ENCODE data around the gene IPO4. TPM values are rescaled to one million over a fixed set of nuclear protein-coding genes. Genes with fewer than 3 reads are reported as not detected.

The IPO4 gene
- total and polyA plus RNA-seq, 2 experiments from 2014 or later, result 34.2 to 105 TPM

DNA sequence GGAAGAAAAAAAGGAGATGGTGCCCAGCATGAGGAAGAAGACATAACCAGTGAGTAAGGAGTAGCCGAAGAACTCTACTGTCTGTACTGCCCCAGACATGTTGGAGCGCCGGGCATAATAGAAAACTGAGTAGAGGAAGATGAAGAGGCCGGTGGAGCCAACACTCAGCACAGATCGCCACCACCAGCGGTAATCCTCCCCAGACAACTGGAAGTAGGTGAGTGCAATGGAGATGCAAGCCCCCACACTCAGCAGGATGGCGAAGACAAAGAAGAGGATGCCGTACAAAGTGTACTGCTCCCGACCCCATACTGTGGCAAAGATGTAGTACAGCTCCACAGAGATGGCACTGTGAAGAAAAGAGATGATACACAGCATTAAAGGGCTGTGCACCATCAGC lies 844 bp upstream of the IPO4 start (continued):
- TF ChIP-seq, protein P1, sequence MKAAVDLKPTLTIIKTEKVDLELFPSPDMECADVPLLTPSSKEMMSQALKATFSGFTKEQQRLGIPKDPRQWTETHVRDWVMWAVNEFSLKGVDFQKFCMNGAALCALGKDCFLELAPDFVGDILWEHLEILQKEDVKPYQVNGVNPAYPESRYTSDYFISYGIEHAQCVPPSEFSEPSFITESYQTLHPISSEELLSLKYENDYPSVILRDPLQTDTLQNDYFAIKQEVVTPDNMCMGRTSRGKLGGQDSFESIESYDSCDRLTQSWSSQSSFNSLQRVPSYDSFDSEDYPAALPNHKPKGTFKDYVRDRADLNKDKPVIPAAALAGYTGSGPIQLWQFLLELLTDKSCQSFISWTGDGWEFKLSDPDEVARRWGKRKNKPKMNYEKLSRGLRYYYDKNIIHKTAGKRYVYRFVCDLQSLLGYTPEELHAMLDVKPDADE (IDR thresholded peaks at IDR 0.05), result no peak
- TF ChIP-seq ZNF331 (CRISPR knock-in tag; IDR thresholded peaks at IDR 0.05; ENCODE audit: low read depth) (no peak), EZH2 (IDR thresholded peaks at IDR 0.05; ENCODE audit: low read depth, unreplicated experiment) (no peak), POLR2AphosphoS5 (IDR thresholded peaks at IDR 0.05; ENCODE audit: low read depth) (no peak)
- TF ChIP-seq, protein P2, sequence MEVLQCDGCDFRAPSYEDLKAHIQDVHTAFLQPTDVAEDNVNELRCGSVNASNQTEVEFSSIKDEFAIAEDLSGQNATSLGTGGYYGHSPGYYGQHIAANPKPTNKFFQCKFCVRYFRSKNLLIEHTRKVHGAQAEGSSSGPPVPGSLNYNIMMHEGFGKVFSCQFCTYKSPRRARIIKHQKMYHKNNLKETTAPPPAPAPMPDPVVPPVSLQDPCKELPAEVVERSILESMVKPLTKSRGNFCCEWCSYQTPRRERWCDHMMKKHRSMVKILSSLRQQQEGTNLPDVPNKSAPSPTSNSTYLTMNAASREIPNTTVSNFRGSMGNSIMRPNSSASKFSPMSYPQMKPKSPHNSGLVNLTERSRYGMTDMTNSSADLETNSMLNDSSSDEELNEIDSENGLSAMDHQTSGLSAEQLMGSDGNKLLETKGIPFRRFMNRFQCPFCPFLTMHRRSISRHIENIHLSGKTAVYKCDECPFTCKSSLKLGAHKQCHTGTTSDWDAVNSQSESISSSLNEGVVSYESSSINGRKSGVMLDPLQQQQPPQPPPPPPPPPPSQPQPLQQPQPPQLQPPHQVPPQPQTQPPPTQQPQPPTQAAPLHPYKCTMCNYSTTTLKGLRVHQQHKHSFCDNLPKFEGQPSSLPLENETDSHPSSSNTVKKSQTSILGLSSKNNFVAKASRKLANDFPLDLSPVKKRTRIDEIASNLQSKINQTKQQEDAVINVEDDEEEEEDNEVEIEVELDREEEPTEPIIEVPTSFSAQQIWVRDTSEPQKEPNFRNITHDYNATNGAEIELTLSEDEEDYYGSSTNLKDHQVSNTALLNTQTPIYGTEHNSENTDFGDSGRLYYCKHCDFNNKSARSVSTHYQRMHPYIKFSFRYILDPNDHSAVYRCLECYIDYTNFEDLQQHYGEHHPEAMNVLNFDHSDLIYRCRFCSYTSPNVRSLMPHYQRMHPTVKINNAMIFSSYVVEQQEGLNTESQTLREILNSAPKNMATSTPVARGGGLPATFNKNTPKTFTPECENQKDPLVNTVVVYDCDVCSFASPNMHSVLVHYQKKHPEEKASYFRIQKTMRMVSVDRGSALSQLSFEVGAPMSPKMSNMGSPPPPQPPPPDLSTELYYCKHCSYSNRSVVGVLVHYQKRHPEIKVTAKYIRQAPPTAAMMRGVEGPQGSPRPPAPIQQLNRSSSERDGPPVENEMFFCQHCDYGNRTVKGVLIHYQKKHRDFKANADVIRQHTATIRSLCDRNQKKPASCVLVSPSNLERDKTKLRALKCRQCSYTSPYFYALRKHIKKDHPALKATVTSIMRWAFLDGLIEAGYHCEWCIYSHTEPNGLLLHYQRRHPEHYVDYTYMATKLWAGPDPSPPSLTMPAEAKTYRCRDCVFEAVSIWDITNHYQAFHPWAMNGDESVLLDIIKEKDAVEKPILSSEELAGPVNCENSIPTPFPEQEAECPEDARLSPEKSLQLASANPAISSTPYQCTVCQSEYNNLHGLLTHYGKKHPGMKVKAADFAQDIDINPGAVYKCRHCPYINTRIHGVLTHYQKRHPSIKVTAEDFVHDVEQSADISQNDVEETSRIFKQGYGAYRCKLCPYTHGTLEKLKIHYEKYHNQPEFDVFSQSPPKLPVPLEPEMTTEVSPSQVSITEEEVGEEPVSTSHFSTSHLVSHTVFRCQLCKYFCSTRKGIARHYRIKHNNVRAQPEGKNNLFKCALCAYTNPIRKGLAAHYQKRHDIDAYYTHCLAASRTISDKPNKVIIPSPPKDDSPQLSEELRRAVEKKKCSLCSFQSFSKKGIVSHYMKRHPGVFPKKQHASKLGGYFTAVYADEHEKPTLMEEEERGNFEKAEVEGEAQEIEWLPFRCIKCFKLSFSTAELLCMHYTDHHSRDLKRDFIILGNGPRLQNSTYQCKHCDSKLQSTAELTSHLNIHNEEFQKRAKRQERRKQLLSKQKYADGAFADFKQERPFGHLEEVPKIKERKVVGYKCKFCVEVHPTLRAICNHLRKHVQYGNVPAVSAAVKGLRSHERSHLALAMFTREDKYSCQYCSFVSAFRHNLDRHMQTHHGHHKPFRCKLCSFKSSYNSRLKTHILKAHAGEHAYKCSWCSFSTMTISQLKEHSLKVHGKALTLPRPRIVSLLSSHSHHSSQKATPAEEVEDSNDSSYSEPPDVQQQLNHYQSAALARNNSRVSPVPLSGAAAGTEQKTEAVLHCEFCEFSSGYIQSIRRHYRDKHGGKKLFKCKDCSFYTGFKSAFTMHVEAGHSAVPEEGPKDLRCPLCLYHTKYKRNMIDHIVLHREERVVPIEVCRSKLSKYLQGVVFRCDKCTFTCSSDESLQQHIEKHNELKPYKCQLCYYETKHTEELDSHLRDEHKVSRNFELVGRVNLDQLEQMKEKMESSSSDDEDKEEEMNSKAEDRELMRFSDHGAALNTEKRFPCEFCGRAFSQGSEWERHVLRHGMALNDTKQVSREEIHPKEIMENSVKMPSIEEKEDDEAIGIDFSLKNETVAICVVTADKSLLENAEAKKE (CRISPR knock-in tag; IDR thresholded peaks at IDR 0.05), result no peak

DNA sequence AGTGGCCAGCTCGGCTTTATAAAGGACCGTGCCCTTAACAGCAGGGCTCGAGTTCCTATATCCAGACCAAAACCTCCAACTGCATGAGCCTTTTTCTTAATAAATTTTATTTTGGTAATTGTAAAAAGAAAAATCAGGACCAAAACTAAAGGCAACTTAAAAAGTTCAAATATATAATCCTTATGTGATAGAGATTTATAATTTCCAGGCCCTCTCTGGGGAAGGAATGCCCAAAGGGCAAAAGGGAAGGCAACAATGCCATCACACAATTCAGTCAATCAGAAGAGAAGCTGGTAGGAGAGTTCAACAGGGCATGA lies 401 bp upstream of the IPO4 start:
- Histone ChIP-seq H3K9me2 (ENCODE audit: insufficient read depth) (no peaks in the 10 kb centered on the region), H3K4me1 (ENCODE audit: insufficient read depth) (peaks cover 10% of the 10 kb centered on the region), H2AFZ (no peak overlapping the region), H3K27me3 (ENCODE audit: insufficient read depth) (no peaks in the 10 kb centered on the region), H4K20me1 (replicated peaks; ENCODE audit: insufficient read depth) (peaks cover 6% of the 10 kb centered on the region), H3K4me3 (peak overlapping the region; percentile 94), H3K4me2 (peak overlapping the region; percentile 74), H3K36me3 (ENCODE audit: insufficient read depth) (no peaks in the 10 kb centered on the region; the same call in 1 of the 2 replicates), H3K79me2 (replicated peaks; ENCODE audit: insufficient read depth) (peaks cover 13% of the 10 kb centered on the region; the same call in 1 of the 2 replicates), H3K27ac (ENCODE audit: low read depth) (0 out of 2 replicates have a peak overlapping the region, but pooled peaks have one; percentile 55), H3F3A (replicated peaks; ENCODE audit: low read depth) (peaks cover 1% of the 10 kb centered on the region)
- H3K4me3 Mint-ChIP-seq, result peak overlapping the region; percentile 96
- peaks cover 16% of the 10 kb centered on the region for H3K27me3 Mint-ChIP-seq (ENCODE audit: insufficient read depth, low read depth, poor library complexity)
- no peak for ATAC-seq
- DNase-seq (ENCODE audit: low spot score), result no peak
- peaks cover 18% of the 10 kb centered on the region for H3K4me1 Mint-ChIP-seq
- no peaks in the 10 kb centered on the region; the same call in 2 of the 3 replicates for H3K9me3 Mint-ChIP-seq
- peaks cover 67% of the 10 kb centered on the region for H3K36me3 Mint-ChIP-seq (ENCODE audit: low read depth)
- H3K27ac Mint-ChIP-seq, result no peak overlapping the region; the same call in 1 of the 2 replicates
- TF ChIP-seq ZNF331 (CRISPR knock-in tag; IDR thresholded peaks at IDR 0.05; ENCODE audit: low read depth) (no peak), POLR2AphosphoS5 (IDR thresholded peaks at IDR 0.05; ENCODE audit: low read depth) (no peak), NANOG (IDR thresholded peaks at IDR 0.05; ENCODE audit: borderline replicate concordance) (no peak), ZNF114 (CRISPR knock-in tag; IDR thresholded peaks at IDR 0.05) (no peak), CREB1 (CRISPR knock-in tag; IDR thresholded peaks at IDR 0.05; ENCODE audit: low read depth) (no peak), EZH2phosphoT487 (IDR thresholded peaks at IDR 0.05; ENCODE audit: unreplicated experiment) (no peak)
- TF ChIP-seq, protein P3, sequence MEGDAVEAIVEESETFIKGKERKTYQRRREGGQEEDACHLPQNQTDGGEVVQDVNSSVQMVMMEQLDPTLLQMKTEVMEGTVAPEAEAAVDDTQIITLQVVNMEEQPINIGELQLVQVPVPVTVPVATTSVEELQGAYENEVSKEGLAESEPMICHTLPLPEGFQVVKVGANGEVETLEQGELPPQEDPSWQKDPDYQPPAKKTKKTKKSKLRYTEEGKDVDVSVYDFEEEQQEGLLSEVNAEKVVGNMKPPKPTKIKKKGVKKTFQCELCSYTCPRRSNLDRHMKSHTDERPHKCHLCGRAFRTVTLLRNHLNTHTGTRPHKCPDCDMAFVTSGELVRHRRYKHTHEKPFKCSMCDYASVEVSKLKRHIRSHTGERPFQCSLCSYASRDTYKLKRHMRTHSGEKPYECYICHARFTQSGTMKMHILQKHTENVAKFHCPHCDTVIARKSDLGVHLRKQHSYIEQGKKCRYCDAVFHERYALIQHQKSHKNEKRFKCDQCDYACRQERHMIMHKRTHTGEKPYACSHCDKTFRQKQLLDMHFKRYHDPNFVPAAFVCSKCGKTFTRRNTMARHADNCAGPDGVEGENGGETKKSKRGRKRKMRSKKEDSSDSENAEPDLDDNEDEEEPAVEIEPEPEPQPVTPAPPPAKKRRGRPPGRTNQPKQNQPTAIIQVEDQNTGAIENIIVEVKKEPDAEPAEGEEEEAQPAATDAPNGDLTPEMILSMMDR (conservative IDR thresholded peaks at IDR 0.05; ENCODE audit: low read depth in 2 of 2), result no peak
- TF ChIP-seq, protein P4, sequence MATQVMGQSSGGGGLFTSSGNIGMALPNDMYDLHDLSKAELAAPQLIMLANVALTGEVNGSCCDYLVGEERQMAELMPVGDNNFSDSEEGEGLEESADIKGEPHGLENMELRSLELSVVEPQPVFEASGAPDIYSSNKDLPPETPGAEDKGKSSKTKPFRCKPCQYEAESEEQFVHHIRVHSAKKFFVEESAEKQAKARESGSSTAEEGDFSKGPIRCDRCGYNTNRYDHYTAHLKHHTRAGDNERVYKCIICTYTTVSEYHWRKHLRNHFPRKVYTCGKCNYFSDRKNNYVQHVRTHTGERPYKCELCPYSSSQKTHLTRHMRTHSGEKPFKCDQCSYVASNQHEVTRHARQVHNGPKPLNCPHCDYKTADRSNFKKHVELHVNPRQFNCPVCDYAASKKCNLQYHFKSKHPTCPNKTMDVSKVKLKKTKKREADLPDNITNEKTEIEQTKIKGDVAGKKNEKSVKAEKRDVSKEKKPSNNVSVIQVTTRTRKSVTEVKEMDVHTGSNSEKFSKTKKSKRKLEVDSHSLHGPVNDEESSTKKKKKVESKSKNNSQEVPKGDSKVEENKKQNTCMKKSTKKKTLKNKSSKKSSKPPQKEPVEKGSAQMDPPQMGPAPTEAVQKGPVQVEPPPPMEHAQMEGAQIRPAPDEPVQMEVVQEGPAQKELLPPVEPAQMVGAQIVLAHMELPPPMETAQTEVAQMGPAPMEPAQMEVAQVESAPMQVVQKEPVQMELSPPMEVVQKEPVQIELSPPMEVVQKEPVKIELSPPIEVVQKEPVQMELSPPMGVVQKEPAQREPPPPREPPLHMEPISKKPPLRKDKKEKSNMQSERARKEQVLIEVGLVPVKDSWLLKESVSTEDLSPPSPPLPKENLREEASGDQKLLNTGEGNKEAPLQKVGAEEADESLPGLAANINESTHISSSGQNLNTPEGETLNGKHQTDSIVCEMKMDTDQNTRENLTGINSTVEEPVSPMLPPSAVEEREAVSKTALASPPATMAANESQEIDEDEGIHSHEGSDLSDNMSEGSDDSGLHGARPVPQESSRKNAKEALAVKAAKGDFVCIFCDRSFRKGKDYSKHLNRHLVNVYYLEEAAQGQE (IDR thresholded peaks at IDR 0.05; ENCODE audit: unreplicated experiment), result no peak
- TF ChIP-seq, protein P1 (IDR thresholded peaks at IDR 0.05), result no peak
